Breast epithelium (tissue), 4 donors: ENCODE data around the gene RHBDD3. TPM values are rescaled to one million over a fixed set of nuclear protein-coding genes. Genes with fewer than 3 reads are reported as not detected.
A peak's percentile ranks its signal among the peaks of the same experiment; 100 is the strongest.
"Not testable (repeated sequence)": the region's sequence is repeated elsewhere in the genome, so short reads cannot be mapped to it uniquely, and the experiment has no call there.

Source experiments
- DNase-seq, 2 donors: peaks; one replicate each; pipeline ENCODE4 v3.0.0-alpha.2; 2019; ENCODE audit warnings: low spot score in 2 of 2
- H3K27ac ChIP-seq, 2 donors: fragments of 200-600 bp; sonication (generic) in 1 of 2; one replicate each; pipeline ENCODE4 v1.5.1; 2016 to 2019; ENCODE audit warnings: mild to moderate bottlenecking in 1 of 2
- H3K27me3 ChIP-seq, 2 donors: fragments of 200-600 bp; sonication (generic) in 1 of 2; one replicate each; pipeline versions ENCODE4 v1.5.1 to v1.6.0; 2017 to 2019; ENCODE audit warnings: control low read depth in 1 of 2, mild to moderate bottlenecking in 1 of 2
- H3K36me3 ChIP-seq: fragments of 200-600 bp; one replicate; pipeline ENCODE4 v1.5.1; 2019
- H3K4me1 ChIP-seq, 2 donors: fragments of 200-600 bp; sonication (generic); one replicate each; pipeline ENCODE4 v1.5.1; 2016 to 2019; ENCODE audit warnings: control low read depth in 1 of 2
- H3K4me3 ChIP-seq, 3 donors: fragments of 200-600 bp; sonication (generic); 1 replicate in 2 of 3; 2 replicates in 1 of 3; pipeline ENCODE4 v1.5.1; 2016 to 2019; ENCODE audit warnings: mild to moderate bottlenecking in 3 of 3, moderate library complexity in 2 of 3
- H3K9me3 ChIP-seq, 2 donors: fragments of 200-600 bp; sonication (generic) in 1 of 2; one replicate each; pipeline ENCODE4 v1.5.1; 2016 to 2019; ENCODE audit warnings: control low read depth in 1 of 2
- POLR2A ChIP-seq: fragments of 450-650 bp; IDR thresholded peaks from one replicate; pipeline ENCODE4 v1.6.1; 2016; ENCODE audit warnings: antibody characterized with exemption, mild to moderate bottlenecking, moderate library complexity
- POLR2AphosphoS5 ChIP-seq, 3 donors: sonication (generic); formaldehyde crosslinking; IDR thresholded peaks; one replicate each; pipeline ENCODE4 v1.6.1; 2017; ENCODE audit warnings: antibody characterized with exemption in 3 of 3
- intact Hi-C: fragments of 100-400 bp; cut with DNase I; formaldehyde crosslinking; loops from one replicate; pipeline ENCODE4 v1.15.1; 2023; ENCODE audit warnings: low total_unique reads
- total RNA-seq, 3 donors: library from RNA; depleted of rRNA; stranded (reverse); fragments of >200 nt; gene quantifications; one replicate each; pipeline ENCODE4 v1.1.0, GENCODE V29; 2016
- TF ChIP-seq, protein P1 (sequence below), 3 donors: fragments of 450-650 bp; IDR thresholded peaks; one replicate each; pipeline ENCODE4 v1.5.1; 2016 to 2017; ENCODE audit warnings: antibody characterized with exemption in 3 of 3, mild to moderate bottlenecking in 3 of 3, moderate library complexity in 3 of 3

The RHBDD3 gene
- total RNA-seq, 3 donors from 2014 or later = 16.2 to 31.8 (median 28.2) TPM

DNA sequence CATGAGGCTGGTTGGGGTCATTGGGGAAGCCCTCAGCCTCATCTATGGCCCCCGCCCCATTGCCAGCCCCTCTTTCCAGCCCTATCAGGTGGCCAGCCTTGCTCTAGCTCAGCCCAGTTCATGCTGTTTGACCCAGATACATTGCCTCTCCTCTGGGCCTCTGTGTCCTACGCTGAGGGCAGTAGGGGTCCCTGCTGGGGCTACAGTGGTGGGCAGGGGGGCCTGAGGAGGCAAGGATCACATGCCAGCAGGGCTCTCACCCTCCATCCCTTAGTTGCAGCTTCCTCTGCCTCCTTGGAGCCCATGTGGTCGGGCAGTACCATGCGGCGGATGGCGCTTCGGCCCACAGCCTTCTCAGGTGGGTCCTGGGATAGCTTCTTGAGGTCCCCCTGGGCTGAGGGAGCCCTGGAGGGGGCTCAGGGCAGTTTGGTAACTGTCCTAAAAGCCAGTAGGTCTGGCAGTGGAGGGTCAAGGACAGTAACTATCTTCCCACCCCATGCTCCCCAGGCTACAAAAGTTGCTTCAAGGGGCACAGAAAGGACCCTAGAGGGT, 42.8 kb downstream of the RHBDD3 start:
- no peak overlapping the region for H3K4me3 ChIP-seq
- H3K4me1 ChIP-seq = no peaks in the 10 kb centered on the region
- no peaks in the 10 kb centered on the region for H3K9me3 ChIP-seq
- H3K27me3 ChIP-seq = no peaks in the 10 kb centered on the region
- TF ChIP-seq POLR2AphosphoS5 (IDR thresholded peaks at IDR 0.05) = no peak
- no peak for TF ChIP-seq POLR2A
- TF ChIP-seq, protein P1, sequence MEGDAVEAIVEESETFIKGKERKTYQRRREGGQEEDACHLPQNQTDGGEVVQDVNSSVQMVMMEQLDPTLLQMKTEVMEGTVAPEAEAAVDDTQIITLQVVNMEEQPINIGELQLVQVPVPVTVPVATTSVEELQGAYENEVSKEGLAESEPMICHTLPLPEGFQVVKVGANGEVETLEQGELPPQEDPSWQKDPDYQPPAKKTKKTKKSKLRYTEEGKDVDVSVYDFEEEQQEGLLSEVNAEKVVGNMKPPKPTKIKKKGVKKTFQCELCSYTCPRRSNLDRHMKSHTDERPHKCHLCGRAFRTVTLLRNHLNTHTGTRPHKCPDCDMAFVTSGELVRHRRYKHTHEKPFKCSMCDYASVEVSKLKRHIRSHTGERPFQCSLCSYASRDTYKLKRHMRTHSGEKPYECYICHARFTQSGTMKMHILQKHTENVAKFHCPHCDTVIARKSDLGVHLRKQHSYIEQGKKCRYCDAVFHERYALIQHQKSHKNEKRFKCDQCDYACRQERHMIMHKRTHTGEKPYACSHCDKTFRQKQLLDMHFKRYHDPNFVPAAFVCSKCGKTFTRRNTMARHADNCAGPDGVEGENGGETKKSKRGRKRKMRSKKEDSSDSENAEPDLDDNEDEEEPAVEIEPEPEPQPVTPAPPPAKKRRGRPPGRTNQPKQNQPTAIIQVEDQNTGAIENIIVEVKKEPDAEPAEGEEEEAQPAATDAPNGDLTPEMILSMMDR (IDR thresholded peaks at IDR 0.05) = no peak
- peak overlapping the region in 1 of 2 donors; percentile 56 for H3K27ac ChIP-seq
- no peak for DNase-seq
- no peaks in the 10 kb centered on the region for H3K36me3 ChIP-seq
- intact Hi-C loops = no loop called here

DNA sequence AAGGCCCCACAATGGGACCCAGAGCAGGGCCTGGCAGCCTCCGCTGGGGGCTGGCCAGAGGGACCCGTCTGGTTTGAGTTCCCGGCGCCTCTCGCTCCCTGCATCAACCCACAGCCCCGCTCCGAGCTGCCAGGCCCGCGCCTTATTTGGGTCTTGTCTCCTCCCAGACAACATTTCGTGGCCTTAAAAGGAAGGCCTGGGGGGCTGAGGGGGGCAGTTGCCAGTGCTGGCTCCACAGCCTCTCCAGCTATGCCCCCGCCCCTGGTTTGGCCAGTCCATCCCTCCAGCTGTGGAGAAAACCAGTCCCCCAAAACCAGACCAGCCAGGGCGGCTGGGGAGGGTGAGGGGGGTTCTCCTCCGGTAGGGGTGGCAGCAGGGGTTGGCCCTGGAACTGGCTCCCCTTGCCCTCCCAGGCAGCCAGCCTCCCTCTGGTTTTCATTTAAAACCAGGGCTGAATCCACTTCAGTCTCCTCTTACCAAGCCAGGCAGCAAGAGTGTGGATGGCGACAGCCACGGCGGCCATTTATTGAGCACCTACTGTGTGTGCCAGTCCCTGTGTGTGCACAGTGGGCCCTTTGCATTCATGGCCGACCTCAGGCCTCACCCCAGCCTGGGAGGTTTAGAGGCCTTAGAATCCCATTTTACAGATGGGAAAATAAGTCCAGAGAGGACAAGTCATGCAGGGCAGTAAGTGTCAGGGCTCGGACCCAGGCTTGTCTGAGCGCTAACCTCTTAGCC, 43.5 kb downstream of the RHBDD3 start:
- Histone ChIP-seq H3K4me1 (no peaks in the 10 kb centered on the region), H3K36me3 (no peaks in the 10 kb centered on the region), H3K4me3 (no peak overlapping the region), H3K27me3 (no peaks in the 10 kb centered on the region), H3K9me3 (no peaks in the 10 kb centered on the region), H3K27ac (peak overlapping the region in 1 of 2 donors; percentile 56)
- no peak for DNase-seq
- TF ChIP-seq POLR2A (no peak), POLR2AphosphoS5 (IDR thresholded peaks at IDR 0.05) (no peak)
- TF ChIP-seq, protein P1 (IDR thresholded peaks at IDR 0.05) = no peak
- intact Hi-C loops = no loop called here

DNA sequence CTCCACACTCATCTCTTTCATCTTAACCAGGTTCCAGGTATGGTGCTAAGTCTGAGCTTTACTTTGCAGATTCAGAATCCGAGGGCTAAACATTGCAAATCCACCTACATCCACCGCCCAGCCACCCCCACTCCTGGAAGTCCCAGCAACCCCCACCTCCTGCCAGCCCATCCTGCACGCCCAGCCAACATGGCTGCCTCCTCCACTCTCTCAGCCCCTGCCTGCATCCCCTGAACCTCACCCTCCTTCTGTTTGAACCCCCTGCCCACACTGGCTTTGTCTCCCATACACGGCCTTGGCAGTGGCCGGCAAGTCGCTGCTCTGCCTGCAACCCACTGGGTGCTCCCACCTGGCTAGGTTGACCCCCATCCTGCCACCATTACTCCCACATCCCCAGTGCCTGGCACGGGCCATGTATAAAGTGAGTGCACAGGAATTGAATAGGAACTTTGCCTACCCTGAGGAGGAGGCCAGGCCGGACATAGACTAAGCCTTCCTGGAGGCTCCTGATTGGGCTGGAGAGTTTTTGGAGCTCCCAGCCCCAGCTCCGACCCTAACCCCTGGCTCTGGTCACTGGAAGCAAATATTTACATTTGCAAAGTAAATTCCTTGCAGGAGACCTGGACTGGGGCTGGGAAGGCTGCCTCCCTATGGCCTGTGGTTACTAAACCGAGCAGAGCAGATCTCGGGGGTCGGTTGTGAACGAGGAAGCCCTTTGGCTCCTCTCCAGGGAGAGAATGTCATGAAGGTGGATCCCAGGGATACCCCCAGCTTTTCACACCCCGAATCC, 47.7 kb downstream of the RHBDD3 start:
- H3K4me3 ChIP-seq = no peak overlapping the region
- intact Hi-C loops = no loop called here
- H3K27ac ChIP-seq = no peak overlapping the region
- H3K9me3 ChIP-seq = no peaks in the 10 kb centered on the region
- TF ChIP-seq POLR2A (no peak), POLR2AphosphoS5 (IDR thresholded peaks at IDR 0.05) (no peak)
- TF ChIP-seq, protein P1 (IDR thresholded peaks at IDR 0.05) = no peak
- H3K27me3 ChIP-seq = no peaks in the 10 kb centered on the region
- DNase-seq = no peak
- H3K4me1 ChIP-seq = no peaks in the 10 kb centered on the region
- H3K36me3 ChIP-seq = no peaks in the 10 kb centered on the region

DNA sequence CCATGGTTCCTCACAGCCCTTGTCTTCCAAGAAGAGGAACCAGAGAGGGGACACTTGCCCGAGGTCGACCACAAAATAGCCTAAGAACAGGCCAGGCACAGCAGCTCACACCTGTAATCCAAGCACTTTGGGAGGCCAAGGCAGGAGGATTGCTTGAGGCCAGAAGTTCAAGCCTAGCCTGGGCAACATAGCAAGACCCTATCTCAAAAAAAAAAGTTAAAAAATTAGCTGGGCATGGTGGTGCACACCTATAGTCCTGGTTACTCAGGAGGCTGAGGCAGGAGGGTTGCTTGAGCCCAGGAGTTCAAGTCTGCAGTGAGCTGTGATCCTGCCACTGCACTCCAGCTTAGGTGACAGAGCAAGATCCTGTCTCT, 48.4 kb downstream of the RHBDD3 start:
- DNase-seq, H3K9me3 ChIP-seq, H3K27me3 ChIP-seq, H3K4me3 ChIP-seq, H3K27ac ChIP-seq, H3K4me1 ChIP-seq, intact Hi-C loops, H3K36me3 ChIP-seq: not testable (repeated sequence)

DNA sequence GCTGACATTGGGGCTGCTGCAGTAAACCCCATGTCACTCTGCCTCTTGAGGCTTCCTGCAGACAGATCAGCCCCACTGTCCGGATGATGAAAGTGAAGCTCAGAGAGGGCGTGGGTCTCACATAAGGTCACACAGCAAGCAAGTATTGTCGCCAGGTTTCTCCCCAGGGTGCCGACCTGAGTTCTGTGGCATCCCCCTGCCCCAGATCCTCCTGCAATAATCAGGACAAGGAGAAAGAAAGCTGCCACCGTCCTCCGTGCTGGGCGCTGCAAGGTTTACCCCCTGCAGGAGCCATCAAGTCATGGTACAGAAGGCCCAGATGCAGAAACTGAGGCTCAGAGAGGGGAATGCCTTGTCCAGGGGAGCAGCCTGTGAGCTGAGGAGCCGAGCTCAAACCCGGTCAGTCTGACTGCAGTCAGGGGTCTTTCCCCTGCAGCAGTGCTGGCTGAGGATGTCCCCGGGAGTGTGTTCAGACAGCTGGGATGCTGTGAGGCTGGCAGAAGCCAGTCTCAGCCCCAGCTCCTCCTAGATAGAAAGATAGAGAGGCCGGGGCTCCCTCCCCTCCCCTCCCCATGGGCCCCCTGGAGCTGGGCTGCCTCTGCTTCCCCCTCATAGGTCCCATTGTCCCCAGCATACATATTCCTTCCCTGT, 48.9 kb downstream of the RHBDD3 start:
- Histone ChIP-seq H3K27me3 (no peaks in the 10 kb centered on the region), H3K4me3 (no peak overlapping the region), H3K4me1 (no peaks in the 10 kb centered on the region), H3K36me3 (no peaks in the 10 kb centered on the region), H3K27ac (no peak overlapping the region), H3K9me3 (no peaks in the 10 kb centered on the region)
- no peak for DNase-seq
- intact Hi-C loops = no loop called here
- TF ChIP-seq POLR2A = no peak
- no peak for TF ChIP-seq POLR2AphosphoS5 (IDR thresholded peaks at IDR 0.05)
- TF ChIP-seq, protein P1 (IDR thresholded peaks at IDR 0.05) = no peak
